GM13977 (cell line): Measurements from ENCODE around the gene ADK.
"Not testable (repeated sequence)": the region's sequence is repeated elsewhere in the genome, so short reads cannot be mapped to it uniquely, and the experiment has no call there.

Experiments
- DNase-seq: peaks from one replicate; pipeline ENCODE4 v3.0.0; 2012; ENCODE audit warnings: low spot score
- CTCF ChIP-seq: IDR thresholded peaks from 2 replicates; pipeline ENCODE4 v1.5.1; 2012; ENCODE audit warnings: mild to moderate bottlenecking, control low read depth; ENCODE audit not compliant: insufficient read depth; ENCODE audit errors: extremely low read depth, missing control alignments
- in situ Hi-C: fragments of 300-500 bp; cut with MboI; formaldehyde crosslinking; loops from one replicate; pipeline ENCODE4 v1.12.0; 2022; ENCODE audit warnings: low sequenced_read_pairs, low pct_unique_long_range_greater_than_20kb, mixed read lengths, inconsistent platforms; ENCODE audit not compliant: unreplicated experiment

The ADK gene

GRCh38 chr10:74556072-74556705, 405.2 kb downstream of the ADK start:
- DNase-seq: no peak
- in situ Hi-C loops: no loop called here
- no peak for TF ChIP-seq CTCF

- DNase-seq: no peak
- no peak for TF ChIP-seq CTCF
- in situ Hi-C loops: no loop called here
Observed at GRCh38 chr10:74557098-74557497, 406.1 kb downstream of the ADK start.

- in situ Hi-C loops: no loop called here
- DNase-seq: no peak
- TF ChIP-seq CTCF: no peak
Observed at GRCh38 chr10:74558403-74558802, 407.4 kb downstream of the ADK start.

GRCh38 chr10:74558897-74559296, 407.9 kb downstream of the ADK start:
- TF ChIP-seq CTCF: no peak
- in situ Hi-C loops: no loop called here
- DNase-seq: no peak

- DNase-seq, in situ Hi-C loops: not testable (repeated sequence)
Observed at GRCh38 chr10:74568896-74569295, 417.9 kb downstream of the ADK start.

GRCh38 chr10:74573497-74573896, 422.5 kb downstream of the ADK start:
- DNase-seq: not testable (repeated sequence)

GRCh38 chr10:74575191-74575720, 424.2 kb downstream of the ADK start:
- in situ Hi-C loops: no loop called here
- TF ChIP-seq CTCF: no peak
- no peak for DNase-seq

More at GRCh38 chr10:74573497-74573896, 422.5 kb downstream of the ADK start:
- in situ Hi-C loops: not testable (repeated sequence)

- DNase-seq: no peak
- in situ Hi-C loops: no loop called here
- no peak for TF ChIP-seq CTCF
Observed at GRCh38 chr10:74575912-74576311, 424.9 kb downstream of the ADK start.
